ENCODE results near the gene KRTAP10-1.
"Not testable (repeated sequence)": the region's sequence is repeated elsewhere in the genome, so short reads cannot be mapped to it uniquely, and the experiment has no call there.

KRTAP10-1 gene

GRCh38 chr21:44514746-44515358 lies 25.1 kb downstream of the KRTAP10-1 start:
- no peak for DNase-seq

- DNase-seq = no peak
Measured at GRCh38 chr21:44514218-44514520, 25.8 kb downstream of the KRTAP10-1 start.

- no peak for DNase-seq
Measured at GRCh38 chr21:44513389-44514217, 26.4 kb downstream of the KRTAP10-1 start.

GRCh38 chr21:44512496-44513388 lies 27.3 kb downstream of the KRTAP10-1 start:
- no peak for DNase-seq

GRCh38 chr21:44511938-44512275 lies 28.1 kb downstream of the KRTAP10-1 start:
- DNase-seq = no peak

- no peak for DNase-seq
Measured at GRCh38 chr21:44511219-44511937, 28.6 kb downstream of the KRTAP10-1 start.

- DNase-seq = peak; percentile 29
Measured at GRCh38 chr21:44510508-44511218, 29.3 kb downstream of the KRTAP10-1 start.

GRCh38 chr21:44510109-44510507 lies 29.9 kb downstream of the KRTAP10-1 start:
- DNase-seq = no peak

- DNase-seq = no peak
Measured at GRCh38 chr21:44509539-44509938, 30.5 kb downstream of the KRTAP10-1 start.

GRCh38 chr21:44508711-44509445 lies 31.1 kb downstream of the KRTAP10-1 start:
- no peak for DNase-seq

GRCh38 chr21:44508426-44508710 lies 31.6 kb downstream of the KRTAP10-1 start:
- DNase-seq = no peak

- no peak for DNase-seq
Measured at GRCh38 chr21:44507673-44508425, 32.1 kb downstream of the KRTAP10-1 start.

GRCh38 chr21:44506279-44507255 lies 33.4 kb downstream of the KRTAP10-1 start:
- no peak for DNase-seq

GRCh38 chr21:44505673-44506278 lies 34.2 kb downstream of the KRTAP10-1 start:
- DNase-seq = no peak

- DNase-seq = no peak
Measured at GRCh38 chr21:44503901-44504399, 36.0 kb downstream of the KRTAP10-1 start.

GRCh38 chr21:44503006-44503889 lies 36.7 kb downstream of the KRTAP10-1 start:
- not testable (repeated sequence) for DNase-seq

- no peak for DNase-seq
Measured at GRCh38 chr21:44502171-44502958, 37.6 kb downstream of the KRTAP10-1 start.

All from fibroblast of skin of right biceps (primary cell).